HUDEP-2 (cell line): ENCODE measurements around the gene BAAT.

Experiments
- DNase-seq, 76 experiments: peaks; one replicate each; lab custom pipeline; 2025; ENCODE audit not compliant: unreplicated experiment in 76 of 76; lab: John Stamatoyannopoulos, UW

The BAAT gene

DNA sequence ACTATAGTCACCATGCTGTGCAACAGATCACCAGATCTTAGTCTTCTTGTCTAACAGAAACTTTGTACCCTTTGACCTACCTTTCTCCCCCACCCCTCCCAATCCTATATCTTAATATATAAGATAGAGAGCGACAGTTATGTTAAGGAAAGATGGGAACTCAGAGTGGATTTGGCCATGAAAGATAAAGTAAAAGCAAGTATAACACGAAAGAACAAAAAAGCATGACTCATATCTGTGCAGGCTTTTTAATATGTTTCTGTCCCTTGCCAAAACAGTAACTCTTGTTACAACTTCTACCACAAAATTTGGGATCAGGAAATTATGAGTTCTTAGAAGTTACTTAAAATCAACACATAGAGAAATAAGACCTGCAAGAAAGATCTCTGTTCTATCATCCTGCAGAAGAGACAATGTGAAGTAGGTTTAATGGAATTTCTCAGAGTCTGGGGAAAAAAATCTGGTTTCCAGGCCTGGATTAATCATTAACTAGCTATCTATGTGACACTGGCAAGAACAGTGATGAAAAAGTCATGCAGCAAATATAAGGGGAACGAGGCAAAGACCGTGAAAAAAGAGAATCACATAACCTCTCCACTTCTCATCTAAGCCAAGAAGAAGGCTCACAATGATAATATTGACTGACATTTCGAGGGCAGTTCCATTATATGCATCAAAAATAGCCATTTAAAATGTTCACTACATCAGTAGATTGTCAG is 18.6 kb downstream of the BAAT start:
- peak in 24 of 76 experiments; percentile 3 to 73 (median 40) for DNase-seq

DNA sequence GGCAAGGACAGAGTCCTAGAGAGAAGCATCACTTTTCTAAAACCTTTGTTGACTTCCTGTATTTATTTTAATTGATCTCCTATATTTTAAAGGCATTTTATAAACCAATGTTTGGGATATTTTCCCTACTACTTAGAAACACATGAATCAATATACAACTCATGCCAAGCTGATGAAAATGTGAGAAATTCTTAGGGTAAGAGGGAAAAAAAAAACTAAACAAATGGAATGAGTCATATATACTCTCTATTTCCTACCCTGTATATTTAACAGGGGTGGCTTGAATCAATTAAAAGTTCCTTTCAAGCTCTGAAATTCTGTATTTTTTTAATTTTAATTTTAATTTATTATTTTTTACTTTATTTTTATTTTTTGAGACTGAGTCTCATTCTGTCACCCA is 19.6 kb downstream of the BAAT start:
- DNase-seq: no peak

DNA sequence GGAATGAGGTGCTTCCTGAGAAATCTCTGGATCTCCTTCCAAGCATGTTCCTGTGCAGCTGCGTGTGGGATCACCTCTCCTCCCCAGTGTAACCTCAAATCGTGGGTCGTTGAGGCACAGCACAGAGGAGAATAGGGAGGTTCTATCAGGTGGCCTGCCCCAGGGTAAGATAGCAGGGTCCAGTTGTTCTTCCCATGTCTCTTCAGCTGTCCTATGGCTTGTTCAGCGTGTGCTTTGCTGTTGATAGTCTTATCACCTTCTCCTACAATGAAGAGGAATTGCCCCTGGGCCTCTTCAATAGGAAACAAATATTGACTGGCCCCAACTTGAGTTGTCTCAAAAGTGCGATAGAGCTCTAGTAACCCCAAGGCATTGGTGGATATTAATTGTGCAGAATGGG is 22.4 kb downstream of the BAAT start:
- DNase-seq: peak in 13 of 76 experiments; percentile 6 to 47 (median 17)

DNA sequence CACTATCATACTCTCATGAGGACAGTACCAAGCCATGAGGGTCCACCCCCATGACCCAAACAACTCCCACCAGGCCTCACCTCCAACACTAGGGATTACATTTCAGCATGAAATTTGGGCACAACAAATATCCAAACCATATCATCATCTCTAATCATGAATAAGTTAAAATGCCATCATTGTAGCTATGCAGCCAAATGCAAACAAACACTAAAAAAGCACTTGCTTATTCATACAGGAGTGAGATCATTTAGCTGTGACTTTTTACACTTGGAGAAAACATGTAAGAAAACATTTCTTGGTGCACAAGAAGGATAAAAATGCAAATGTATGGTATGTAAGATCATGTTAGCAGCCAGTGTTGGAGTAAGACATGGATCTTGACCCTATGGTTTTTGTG is 24.2 kb downstream of the BAAT start:
- DNase-seq: no peak

DNA sequence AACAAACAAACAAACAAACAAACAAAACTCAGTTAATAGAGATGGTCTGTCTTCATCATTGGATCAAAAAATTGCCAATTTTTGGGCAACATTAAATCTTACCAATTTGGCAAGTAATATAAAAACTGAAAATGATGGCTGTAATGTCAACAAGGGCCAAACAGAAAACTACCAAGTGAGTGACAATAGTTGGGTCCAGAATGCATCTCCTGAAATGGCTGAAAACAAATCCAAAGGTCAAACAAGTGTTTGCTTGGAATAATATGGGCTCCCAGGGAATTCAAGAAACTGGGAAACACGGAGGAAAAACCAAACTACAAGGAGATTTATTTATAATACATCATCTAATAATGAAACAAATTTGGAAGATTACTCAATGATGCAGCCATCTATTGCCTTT is 25.1 kb downstream of the BAAT start:
- DNase-seq: no peak

DNA sequence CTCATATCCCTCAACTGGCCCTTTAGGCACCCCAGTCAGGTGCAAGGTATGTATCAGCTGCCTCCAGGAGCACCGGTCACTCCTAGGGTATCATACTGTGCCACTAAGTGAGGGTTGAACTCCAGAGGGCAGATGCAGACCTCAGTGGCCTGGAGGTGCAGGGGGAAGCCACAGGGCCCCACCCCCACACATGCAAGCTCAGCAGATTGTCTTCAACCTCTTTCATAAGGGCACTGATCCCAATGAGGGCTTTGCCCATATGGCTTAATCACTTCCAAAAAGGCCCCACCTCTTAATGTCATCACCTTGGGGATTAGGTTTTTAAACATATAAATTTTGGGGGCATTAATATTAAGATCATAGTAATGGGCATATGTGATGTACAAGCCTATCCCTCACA is 28.2 kb downstream of the BAAT start:
- DNase-seq: no peak

DNA sequence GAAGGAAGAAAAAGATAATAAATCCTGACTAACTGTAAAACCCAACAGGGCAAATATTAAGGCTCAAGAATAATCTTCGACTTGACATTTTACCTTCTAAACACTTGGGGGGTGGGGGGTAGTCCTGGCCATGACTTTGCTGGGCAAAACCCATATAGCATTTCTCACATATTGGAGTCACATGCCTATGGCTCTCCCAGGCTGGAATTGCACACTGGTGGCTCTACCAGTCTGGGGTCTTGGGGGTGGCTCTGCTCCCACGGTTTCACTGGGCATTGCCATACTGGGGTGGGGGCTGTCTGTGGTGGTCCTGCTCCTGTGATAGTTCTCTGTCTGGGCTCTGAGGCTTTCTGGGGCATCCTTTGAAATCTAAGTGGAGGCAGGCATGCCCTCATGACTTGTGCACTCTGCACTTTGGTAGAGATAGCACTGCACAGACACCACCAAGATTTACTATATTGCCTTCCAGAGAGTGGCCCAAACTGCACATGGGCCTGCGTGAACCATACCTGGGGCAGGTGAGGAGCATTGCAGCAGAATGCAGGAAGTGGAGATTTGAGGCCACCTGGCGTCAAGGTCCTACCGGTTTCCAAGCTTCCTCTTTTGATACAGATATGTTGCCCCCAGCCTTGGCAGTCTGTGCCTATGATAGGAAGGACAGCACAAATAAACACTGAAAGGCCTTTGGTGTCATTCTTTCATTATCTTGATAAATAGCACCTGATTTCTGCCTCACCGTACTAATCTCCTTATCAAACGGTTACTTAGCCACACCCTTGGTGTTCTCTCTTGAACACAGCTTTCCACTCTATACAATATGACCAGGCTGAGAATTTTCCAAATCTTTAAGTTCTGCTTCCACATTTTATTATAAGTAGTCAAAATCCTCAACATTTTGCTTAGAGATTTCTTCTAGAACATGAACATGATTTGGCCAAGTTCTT is 29.8 kb downstream of the BAAT start:
- peak in 2 of 76 experiments; percentile 4 to 14 for DNase-seq

DNA sequence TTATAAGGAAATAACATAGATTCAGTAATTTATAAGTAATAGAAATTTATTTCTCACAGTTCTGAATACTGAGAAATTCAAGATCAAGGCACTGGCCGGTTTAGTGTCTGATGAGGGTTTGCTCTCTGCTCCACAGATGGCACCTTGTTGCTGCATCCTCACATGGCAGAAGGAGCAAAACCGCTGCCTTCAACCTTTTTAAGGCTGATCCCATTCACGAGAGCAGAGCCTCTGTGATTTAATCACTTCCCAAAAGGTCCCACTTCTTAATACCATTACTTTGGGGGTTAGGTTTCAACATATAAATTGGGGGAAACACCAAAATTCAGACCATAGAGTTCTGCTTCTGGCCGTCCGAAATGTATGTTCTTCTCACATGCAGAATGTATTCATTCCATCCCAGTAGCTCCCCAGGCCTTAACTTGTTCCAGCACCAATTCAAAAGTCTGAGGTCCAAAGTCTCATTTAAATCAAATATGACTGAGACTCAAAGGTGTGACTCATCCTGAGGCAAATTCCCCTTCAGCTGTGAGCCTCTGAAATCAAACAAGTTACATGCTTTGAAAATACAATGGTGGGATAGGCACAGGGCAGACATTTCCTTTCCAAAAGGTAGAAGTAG is 30.6 kb downstream of the BAAT start:
- DNase-seq: no peak

DNA sequence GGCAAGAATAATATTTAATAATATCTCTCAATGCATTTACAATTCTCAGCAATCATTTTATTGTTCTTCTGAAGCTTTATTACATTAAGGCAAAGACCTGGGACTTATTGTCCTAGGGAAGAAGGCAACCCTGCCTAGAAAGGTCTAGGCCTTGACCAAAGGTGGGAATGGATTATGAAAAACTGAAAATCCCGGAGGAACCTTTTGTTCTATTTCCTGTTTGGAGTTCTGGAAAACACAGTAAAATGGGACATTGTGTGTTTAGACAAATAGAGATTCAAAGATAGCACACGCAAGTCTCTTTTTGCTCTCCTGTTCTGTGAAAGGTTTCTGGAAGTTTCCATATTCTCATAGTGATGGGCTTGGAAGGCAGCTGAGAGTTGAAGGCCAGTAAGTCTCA is 31.1 kb downstream of the BAAT start:
- DNase-seq: no peak

DNA sequence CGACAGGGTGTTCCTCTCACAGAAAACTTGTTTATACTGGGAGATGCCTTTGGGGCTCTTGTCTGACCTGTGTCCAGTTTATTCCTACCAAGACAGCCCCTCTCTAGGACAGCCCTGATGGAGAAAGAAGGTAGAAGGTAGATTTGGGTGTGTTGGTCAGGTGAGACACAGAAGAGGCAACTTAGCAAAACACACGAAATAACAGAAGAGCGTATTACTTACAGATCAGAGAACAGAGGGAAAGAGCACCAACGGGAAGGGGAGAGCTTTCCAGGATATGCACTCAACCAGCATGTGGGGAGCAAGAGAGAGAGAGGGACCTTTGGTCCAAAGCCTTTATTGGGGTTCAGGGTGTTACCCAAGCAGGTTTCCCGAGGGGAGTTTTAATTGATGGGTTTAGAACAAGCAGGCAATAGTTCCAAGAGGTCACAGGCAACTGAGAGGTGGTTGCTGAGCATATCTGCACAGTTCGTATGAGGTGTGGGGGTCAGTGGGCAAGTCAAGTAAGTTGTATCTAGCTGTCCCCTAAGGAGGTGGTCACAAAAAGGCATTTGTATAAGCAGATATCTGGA is 31.8 kb downstream of the BAAT start:
- no peak for DNase-seq

DNA sequence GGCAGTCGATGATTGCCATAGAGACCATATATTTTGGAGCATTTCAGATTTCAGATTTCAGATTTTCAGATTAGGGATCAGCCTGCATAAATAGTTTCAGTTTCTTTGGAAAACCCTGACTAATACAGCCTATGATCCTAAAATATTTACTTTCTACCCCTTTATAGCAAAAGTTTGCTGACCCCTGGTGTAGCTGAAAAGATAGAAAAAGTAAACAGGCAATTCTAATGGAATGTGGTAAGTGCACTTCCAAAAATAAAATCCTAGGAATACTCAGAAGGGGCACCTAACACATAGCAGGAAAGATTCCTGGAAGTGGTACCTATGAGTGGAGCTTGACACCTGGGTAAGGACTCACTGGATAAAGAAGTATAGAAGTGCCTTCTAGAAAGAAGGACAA is 34.5 kb downstream of the BAAT start:
- DNase-seq: no peak

DNA sequence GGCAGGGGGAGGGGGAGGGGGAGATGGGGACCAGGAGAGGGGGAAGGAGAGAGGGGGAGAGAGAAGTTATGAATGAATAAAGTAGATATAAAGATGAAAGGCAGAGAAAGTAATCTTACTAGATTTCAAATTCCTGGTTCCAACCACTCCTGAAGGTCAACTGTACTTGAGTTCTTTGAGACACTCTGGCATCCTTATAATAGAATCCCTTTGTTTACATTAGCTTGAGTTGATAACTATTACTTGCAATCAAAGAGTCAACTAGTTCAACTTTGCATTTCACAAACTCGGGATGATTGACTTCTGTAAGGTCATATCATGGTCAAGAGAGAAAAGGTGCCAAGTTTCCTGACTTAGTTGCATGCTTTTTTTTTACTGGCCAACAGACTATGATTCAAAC is 42.2 kb downstream of the BAAT start:
- no peak for DNase-seq

DNA sequence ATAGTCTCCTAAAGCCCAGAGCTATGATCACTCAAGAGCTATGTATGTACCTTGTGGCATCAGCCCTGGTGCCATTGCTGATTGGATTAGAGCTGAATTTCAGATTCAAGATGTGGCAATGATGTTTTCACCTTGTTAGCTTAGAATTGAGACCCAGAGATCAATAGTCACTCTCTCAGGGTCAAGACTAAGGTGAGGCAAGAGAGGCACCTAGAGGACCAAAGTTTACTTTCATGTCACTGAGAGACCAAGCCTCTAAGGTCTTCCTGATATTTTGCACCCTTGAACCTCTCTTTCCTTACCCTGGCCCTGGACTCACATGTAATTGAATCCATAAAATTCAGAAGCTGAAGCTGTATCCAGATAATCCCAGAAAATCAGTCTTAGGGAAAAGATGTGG is 42.8 kb downstream of the BAAT start:
- no peak for DNase-seq

DNA sequence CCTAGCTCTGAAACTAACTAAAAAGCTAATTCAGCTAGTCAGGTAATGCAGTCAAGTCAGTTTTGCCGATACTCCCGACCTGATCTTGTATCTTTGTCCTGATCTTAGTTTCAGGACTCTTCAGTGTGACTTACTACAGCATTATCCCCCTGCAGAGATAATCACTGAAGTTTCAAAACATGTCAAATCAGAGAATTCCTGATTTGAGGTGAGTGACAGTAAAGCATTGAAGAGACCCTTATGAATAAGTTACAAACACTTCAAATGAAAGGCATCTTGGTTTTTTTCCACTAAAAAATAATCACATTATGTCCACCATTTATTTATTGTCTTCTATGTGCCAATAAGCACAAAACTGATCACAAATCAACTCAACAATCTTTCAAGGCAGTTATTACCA is 47.6 kb downstream of the BAAT start:
- DNase-seq: no peak

DNA sequence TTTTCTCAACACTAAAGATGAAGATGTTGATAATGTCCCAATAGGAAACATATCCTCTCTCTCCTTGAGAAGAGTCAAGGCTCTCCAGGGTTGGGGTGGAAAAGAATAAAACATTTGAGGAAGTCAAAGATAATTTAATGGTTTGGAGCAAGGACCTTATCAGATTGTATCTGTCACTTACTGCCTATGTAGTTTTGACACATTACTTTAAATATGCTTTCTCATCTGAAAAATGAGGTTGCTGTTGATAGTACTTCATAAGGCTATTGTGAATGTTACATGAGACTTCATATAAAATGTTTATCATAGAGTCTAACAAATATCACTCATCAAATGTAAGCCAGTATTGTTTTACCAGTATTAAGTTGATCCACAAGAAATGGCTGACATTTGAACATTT is 48.7 kb downstream of the BAAT start:
- DNase-seq: no peak

DNA sequence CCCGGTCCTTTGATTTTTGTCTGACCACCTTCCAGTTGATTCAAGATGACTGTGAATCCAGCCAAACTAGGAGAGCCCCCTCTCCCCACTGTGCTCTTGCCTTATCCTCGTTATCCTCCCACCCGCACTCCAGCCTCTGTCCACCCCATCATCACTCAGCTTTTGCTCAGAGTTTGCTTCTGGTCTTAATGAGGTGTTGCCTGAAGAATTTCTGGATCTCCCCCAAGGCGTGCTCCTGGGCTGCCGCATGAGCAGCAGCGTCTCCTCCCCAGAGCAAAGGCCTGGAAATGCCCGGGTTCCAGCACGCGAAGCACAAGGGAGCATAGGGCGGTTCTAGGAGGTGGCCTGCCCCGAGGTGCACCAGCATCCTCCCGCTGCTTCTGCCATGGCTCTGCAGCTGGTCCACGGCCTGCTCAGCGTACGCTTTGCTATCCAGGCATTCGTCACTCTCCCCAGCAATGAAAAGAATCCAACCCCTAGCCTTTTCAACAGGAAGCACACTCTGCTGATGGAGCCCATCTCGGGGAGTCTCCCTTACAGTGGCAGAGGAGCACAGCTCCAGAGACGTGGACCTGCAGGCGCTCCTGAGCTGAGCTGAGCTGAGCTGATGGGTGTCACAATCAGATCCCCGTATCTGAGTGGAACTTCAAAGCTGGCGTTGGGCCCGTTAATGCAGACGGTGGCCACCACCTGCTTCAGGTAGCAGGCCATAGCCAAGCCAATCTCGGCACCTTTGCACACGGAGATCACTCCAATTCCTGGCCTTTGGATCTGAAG is 50.7 kb downstream of the BAAT start:
- no peak for DNase-seq

DNA sequence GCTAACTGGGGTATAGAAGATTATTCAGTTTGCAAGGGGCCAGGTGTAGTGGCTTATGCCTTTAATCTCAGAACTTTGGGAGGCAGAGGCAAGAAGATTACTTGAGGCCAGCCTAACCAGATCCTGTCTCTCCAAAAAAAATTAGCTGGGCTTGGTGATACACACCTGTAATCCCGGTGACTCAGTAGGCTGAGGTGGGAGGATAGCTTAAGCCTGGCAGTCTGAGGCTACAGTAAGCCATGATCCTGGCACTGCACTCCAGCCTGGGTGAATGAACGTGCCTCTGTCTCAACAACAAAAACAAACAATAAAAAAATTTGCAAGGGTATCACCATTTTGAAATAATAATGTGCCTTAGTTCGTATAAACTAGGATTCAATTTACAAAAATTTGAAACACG is 51.3 kb downstream of the BAAT start:
- DNase-seq: no peak

DNA sequence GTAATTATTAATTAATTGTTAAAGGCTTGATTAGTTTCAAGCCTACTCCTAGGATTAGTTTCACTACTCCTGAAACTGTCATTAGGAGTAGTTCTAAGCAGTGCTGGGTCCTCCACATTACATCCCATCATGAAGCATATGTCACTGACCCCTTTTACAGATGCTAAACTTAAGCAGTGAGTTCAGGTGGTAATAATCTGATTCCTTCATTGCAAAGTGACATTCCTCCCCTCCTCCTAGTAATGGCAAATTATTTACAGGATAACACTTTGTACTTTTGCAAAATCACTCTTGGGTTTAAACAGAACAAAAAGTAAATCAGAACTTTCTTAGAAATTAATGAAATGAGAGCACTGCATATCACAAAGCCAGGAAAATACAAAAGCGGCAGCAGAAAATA is 52.4 kb downstream of the BAAT start:
- DNase-seq: no peak

DNA sequence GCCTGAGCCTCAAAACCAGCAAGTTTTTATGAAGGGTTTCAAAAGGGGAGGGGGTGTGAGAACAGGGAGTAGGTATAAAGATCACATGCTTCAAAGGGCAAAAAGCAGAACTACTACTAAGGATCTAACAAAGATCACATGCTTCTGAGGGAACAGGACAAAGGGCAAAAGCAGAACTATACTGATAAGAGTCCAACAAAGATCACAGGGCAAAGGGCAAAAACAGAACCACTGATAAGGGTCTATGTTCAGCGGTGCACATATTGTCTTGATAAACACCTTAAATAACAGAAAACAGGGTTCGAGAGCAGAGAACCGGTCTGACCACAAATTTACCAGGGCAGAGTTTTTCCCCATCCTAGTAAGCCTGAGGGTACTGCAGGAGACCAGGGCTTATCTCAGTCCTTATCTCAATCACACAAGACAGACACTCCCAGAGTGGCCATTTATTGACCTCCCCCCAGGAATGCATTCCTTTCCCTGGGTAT is 57.3 kb downstream of the BAAT start:
- peak in 15 of 76 experiments; percentile 7 to 82 (median 35) for DNase-seq

DNA sequence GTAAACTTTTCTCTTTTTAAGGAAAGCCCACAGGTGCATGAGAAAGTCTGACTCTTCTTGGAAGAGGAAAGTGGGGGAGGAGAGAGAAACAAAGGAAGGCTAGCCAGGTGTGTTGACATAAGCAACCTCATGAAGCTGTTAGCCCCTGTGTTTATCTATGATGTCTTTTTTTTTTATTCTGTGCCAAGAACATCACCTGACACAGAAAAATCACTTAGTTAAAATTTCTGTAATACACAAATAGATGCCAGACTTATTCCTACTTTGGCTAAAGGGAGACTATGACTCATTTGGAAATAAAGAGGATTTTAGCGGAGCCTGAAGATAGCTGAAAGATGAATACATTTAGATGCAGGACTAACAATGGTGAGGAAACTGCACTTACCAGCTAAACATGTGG is 58.3 kb downstream of the BAAT start:
- no peak for DNase-seq
